HepG2 (cell line): ENCODE measurements around the gene C2orf80. TPM values are rescaled to one million over a fixed set of nuclear protein-coding genes. Genes with fewer than 3 reads are reported as not detected.

Experiments used
- polyA plus RNA-seq, 8 experiments: library from polyadenylated mRNA; depleted of rRNA in 3 of 8; stranded (reverse) in 7 of 8; unstranded in 1 of 8; fragments of >200 nt; fragmentation: Illumina TruSeq in 4 of 8; extraction: Trizol in 4 of 8; gene quantifications; 2 replicates each; pipeline versions ENCODE4 v1.2.1 to v1.2.3, GENCODE V29; 2011 to 2016; ENCODE audit warnings: low read depth in 4 of 8, missing spikeins in 1 of 8, mixed read lengths in 1 of 8; ENCODE audit not compliant: insufficient read depth in 1 of 8
- total RNA-seq, 5 experiments: library from RNA; depleted of rRNA; stranded (reverse); fragments of >200 nt; fragmentation: Illumina TruSeq; extraction: Trizol; gene quantifications; 2 replicates each; pipeline ENCODE4 v1.2.3, GENCODE V29; 2016; ENCODE audit warnings: low read depth in 1 of 5
- TF ChIP-seq, protein P1 (sequence below), 2 experiments: fragments of 450-650 bp in 1 of 2; sonication (generic) in 1 of 2; formaldehyde crosslinking in 1 of 2; IDR thresholded peaks; 2 replicates each; pipeline versions ENCODE4 v1.6.1 to v1.8.0; 2016 to 2022; ENCODE audit warnings: antibody characterized with exemption in 1 of 2, mild to moderate bottlenecking in 1 of 2, missing genetic modification reagents in 1 of 2
- TF ChIP-seq, protein P2 (sequence below): IDR thresholded peaks from 2 replicates; pipeline ENCODE4 v1.6.1; 2012; ENCODE audit warnings: low read length, improper control_type of control experiment

Gene C2orf80
- total and polyA plus RNA-seq, 2 of the 13 experiments (the other 11 are each of a cell fraction or from before 2014, with no cell fraction given): not detected

DNA sequence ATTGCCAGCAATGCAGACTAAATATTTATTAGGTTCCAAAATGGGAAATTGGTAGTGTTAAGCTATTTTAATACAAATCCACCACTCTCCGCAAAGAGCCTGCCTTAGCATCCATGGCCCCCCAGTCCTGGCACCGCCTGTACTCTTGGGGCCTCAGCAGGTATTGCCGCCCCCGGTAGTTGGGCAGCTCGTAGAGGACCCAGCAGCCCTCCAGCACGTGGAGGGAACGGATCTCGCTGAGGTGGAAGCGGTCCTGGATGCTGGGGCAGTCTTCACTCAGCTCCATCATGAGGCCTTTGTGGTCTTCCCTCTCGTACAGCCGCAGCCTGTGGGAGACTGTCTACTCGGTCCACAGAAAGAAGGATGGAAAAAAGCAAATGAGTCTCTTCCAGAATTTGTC, 61.7 kb downstream of the C2orf80 start (continued):
- TF ChIP-seq, protein P1, sequence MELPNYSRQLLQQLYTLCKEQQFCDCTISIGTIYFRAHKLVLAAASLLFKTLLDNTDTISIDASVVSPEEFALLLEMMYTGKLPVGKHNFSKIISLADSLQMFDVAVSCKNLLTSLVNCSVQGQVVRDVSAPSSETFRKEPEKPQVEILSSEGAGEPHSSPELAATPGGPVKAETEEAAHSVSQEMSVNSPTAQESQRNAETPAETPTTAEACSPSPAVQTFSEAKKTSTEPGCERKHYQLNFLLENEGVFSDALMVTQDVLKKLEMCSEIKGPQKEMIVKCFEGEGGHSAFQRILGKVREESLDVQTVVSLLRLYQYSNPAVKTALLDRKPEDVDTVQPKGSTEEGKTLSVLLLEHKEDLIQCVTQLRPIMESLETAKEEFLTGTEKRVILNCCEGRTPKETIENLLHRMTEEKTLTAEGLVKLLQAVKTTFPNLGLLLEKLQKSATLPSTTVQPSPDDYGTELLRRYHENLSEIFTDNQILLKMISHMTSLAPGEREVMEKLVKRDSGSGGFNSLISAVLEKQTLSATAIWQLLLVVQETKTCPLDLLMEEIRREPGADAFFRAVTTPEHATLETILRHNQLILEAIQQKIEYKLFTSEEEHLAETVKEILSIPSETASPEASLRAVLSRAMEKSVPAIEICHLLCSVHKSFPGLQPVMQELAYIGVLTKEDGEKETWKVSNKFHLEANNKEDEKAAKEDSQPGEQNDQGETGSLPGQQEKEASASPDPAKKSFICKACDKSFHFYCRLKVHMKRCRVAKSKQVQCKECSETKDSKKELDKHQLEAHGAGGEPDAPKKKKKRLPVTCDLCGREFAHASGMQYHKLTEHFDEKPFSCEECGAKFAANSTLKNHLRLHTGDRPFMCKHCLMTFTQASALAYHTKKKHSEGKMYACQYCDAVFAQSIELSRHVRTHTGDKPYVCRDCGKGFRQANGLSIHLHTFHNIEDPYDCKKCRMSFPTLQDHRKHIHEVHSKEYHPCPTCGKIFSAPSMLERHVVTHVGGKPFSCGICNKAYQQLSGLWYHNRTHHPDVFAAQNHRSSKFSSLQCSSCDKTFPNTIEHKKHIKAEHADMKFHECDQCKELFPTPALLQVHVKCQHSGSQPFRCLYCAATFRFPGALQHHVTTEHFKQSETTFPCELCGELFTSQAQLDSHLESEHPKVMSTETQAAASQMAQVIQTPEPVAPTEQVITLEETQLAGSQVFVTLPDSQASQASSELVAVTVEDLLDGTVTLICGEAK (IDR thresholded peaks at IDR 0.05): no peak
- TF ChIP-seq, protein P1 (CRISPR knock-in tag; IDR thresholded peaks at IDR 0.05): no peak
- TF ChIP-seq, protein P2, sequence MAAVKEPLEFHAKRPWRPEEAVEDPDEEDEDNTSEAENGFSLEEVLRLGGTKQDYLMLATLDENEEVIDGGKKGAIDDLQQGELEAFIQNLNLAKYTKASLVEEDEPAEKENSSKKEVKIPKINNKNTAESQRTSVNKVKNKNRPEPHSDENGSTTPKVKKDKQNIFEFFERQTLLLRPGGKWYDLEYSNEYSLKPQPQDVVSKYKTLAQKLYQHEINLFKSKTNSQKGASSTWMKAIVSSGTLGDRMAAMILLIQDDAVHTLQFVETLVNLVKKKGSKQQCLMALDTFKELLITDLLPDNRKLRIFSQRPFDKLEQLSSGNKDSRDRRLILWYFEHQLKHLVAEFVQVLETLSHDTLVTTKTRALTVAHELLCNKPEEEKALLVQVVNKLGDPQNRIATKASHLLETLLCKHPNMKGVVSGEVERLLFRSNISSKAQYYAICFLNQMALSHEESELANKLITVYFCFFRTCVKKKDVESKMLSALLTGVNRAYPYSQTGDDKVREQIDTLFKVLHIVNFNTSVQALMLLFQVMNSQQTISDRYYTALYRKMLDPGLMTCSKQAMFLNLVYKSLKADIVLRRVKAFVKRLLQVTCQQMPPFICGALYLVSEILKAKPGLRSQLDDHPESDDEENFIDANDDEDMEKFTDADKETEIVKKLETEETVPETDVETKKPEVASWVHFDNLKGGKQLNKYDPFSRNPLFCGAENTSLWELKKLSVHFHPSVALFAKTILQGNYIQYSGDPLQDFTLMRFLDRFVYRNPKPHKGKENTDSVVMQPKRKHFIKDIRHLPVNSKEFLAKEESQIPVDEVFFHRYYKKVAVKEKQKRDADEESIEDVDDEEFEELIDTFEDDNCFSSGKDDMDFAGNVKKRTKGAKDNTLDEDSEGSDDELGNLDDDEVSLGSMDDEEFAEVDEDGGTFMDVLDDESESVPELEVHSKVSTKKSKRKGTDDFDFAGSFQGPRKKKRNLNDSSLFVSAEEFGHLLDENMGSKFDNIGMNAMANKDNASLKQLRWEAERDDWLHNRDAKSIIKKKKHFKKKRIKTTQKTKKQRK: no peak
